Omental fat pad (tissue), 4 donors: Measurements from ENCODE around the gene SERPINB6. TPM values are rescaled to one million over a fixed set of nuclear protein-coding genes. Genes with fewer than 3 reads are reported as not detected.

Experiments used
- ATAC-seq: fragments of 150-250 bp; one replicate; pipeline ENCODE4 v1.9.1; 2016; ENCODE audit warnings: mild to moderate bottlenecking, moderate library complexity; ENCODE audit not compliant: low FRiP score
- DNase-seq: peaks from one replicate; pipeline ENCODE4 v3.0.0-alpha.2; 2019; ENCODE audit warnings: low spot score
- CTCF ChIP-seq, 3 donors: fragments of 450-650 bp; IDR thresholded peaks; one replicate each; pipeline ENCODE4 v1.5.1; 2016 to 2017; ENCODE audit warnings: antibody characterized with exemption in 3 of 3, mild to moderate bottlenecking in 3 of 3, moderate library complexity in 2 of 3
- total RNA-seq, 4 donors: library from RNA; depleted of rRNA; stranded (reverse); fragments of >200 nt; gene quantifications; one replicate each; pipeline ENCODE4 v1.1.0, GENCODE V29; 2016

The SERPINB6 gene
- 100 to 1,000 TPM; 134 to 197 (median 158) TPM for total RNA-seq

GRCh38 chr6:2971420-2972218 is at the start of gene SERPINB6:
Gene SERPINB6 (minus strand): TSS chr6:2971567. CDS start chr6:2959332, 12,235 bp downstream.
- DNase-seq (peak; percentile 64), ATAC-seq (peak; percentile 76)
- TF ChIP-seq CTCF (IDR thresholded peaks at IDR 0.05): no peak

GRCh38 chr6:3019749-3020320 is 48.5 kb upstream of the SERPINB6 start:
- TF ChIP-seq CTCF (IDR thresholded peaks at IDR 0.05): no peak
- no peak for ATAC-seq
- DNase-seq: no peak

GRCh38 chr6:3019065-3019464 is 47.7 kb upstream of the SERPINB6 start:
- no peak for TF ChIP-seq CTCF (IDR thresholded peaks at IDR 0.05)
- ATAC-seq: no peak
- DNase-seq: no peak

- TF ChIP-seq CTCF (IDR thresholded peaks at IDR 0.05): no peak
- ATAC-seq (no peak), DNase-seq (no peak)
These were observed 45.9 kb upstream of the SERPINB6 start for GRCh38 chr6:3017304-3017703.

GRCh38 chr6:3016473-3017280 is 45.3 kb upstream of the SERPINB6 start:
- no peak for ATAC-seq
- no peak for TF ChIP-seq CTCF (IDR thresholded peaks at IDR 0.05)
- no peak for DNase-seq

GRCh38 chr6:3015144-3015543 is 43.8 kb upstream of the SERPINB6 start:
- no peak for DNase-seq
- TF ChIP-seq CTCF (IDR thresholded peaks at IDR 0.05): no peak
- ATAC-seq: no peak
